Omental fat pad (tissue), 4 donors: ENCODE results near the gene SMPD3. TPM values are rescaled to one million over a fixed set of nuclear protein-coding genes. Genes with fewer than 3 reads are reported as not detected.
A peak's percentile ranks its signal among the peaks of the same experiment; 100 is the strongest.

ENCODE experiments used
- ATAC-seq: fragments of 150-250 bp; one replicate; pipeline ENCODE4 v1.9.1; 2016; ENCODE audit warnings: mild to moderate bottlenecking, moderate library complexity; ENCODE audit not compliant: low FRiP score
- DNase-seq: peaks from one replicate; pipeline ENCODE4 v3.0.0-alpha.2; 2019; ENCODE audit warnings: low spot score
- total RNA-seq, 4 donors: library from RNA; depleted of rRNA; stranded (reverse); fragments of >200 nt; gene quantifications; one replicate each; pipeline ENCODE4 v1.1.0, GENCODE V29; 2016
- TF ChIP-seq, protein P1 (sequence below), 3 donors: fragments of 450-650 bp; IDR thresholded peaks; one replicate each; pipeline ENCODE4 v1.5.1; 2016 to 2017; ENCODE audit warnings: antibody characterized with exemption in 3 of 3, mild to moderate bottlenecking in 3 of 3, moderate library complexity in 2 of 3

Gene SMPD3
- total RNA-seq, 4 donors from 2014 or later = 0.63 to 44.8 (median 8.1) TPM

DNA sequence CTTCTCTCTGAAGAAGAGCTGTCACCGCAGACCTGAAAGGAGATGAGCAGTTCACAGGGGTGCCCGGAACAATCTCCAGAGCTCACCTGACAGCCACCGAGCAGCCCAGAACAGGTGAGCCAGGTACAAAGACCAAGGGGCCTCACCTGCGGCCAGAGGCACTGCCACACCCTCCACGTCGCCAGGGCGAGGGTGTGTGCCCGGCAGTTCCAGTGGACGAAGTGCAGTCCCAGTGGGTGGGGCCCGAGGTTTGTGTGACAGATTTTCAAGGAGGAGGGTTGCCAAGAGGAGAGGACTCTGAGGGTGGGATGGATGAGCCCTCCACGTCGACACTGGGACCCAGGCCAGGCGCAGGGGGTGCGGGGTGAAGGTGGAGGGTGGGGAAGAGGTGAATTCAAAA is 61.7 kb downstream of the SMPD3 start:
- TF ChIP-seq, protein P1, sequence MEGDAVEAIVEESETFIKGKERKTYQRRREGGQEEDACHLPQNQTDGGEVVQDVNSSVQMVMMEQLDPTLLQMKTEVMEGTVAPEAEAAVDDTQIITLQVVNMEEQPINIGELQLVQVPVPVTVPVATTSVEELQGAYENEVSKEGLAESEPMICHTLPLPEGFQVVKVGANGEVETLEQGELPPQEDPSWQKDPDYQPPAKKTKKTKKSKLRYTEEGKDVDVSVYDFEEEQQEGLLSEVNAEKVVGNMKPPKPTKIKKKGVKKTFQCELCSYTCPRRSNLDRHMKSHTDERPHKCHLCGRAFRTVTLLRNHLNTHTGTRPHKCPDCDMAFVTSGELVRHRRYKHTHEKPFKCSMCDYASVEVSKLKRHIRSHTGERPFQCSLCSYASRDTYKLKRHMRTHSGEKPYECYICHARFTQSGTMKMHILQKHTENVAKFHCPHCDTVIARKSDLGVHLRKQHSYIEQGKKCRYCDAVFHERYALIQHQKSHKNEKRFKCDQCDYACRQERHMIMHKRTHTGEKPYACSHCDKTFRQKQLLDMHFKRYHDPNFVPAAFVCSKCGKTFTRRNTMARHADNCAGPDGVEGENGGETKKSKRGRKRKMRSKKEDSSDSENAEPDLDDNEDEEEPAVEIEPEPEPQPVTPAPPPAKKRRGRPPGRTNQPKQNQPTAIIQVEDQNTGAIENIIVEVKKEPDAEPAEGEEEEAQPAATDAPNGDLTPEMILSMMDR (IDR thresholded peaks at IDR 0.05) = no peak
- ATAC-seq (no peak), DNase-seq (no peak)

DNA sequence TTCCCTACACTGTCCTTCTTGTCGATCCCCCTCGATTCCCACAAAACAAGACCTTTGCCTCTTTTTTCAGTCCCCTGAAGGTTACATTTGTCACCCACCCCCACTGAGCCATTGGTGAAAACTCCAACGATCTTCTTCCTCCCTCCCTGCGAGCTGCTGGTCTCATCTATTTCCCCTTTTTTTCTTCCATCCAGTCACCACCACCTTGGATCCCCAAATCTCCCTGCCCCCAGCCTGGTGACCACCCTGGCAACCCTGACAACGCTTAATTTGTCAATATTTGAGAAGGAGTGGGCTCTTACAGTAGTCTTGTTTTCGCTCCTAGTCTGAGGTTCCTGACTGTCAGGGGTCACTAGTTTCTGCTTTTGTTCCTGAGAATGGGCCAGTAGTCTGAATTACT is 62.9 kb downstream of the SMPD3 start:
- TF ChIP-seq, protein P1 (IDR thresholded peaks at IDR 0.05) = no peak
- ATAC-seq (no peak), DNase-seq (no peak)

DNA sequence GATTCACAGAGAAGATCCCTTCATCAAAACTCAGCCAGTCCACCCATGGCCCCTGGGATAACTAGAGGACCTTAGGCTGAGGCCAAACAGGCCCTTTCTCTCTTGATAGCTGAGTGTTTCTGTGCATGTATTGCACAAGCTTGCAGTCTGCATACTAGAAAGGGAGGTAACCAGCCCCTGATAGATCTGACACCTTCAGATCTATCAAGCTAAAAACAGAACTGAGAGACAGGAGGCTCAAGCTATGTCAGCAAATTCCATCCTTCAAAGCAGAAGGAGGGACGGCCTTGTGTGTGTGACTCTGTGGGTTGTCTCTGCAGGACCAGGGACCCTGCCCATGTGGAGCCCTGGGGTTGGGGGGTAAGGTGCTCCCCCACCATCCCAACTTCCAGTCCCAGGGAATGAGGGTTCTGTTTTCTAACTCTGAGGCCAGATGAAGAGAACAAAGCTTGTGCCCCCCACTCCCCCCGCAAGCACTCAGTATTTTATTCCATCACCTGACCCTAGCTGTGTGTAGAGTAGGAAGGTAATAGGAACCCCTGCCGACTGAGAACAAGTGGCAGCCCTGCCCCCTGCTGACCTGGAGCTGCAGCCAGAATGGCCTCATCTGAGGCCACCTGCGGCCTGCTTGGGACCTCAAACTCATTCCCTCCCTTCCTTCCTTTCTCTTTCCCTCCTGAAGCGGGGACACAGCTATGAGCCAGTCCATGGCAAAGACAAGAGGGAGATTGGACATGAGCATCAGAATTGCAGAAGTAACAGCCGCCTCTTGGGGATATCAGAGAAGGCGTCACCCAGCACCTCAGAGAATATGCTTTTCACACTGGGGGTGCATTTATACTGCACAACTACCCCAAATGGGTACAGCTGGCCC is 63.8 kb downstream of the SMPD3 start:
- ATAC-seq (peak; percentile 30), DNase-seq (no peak)
- TF ChIP-seq, protein P1 (IDR thresholded peaks at IDR 0.05) = no peak

DNA sequence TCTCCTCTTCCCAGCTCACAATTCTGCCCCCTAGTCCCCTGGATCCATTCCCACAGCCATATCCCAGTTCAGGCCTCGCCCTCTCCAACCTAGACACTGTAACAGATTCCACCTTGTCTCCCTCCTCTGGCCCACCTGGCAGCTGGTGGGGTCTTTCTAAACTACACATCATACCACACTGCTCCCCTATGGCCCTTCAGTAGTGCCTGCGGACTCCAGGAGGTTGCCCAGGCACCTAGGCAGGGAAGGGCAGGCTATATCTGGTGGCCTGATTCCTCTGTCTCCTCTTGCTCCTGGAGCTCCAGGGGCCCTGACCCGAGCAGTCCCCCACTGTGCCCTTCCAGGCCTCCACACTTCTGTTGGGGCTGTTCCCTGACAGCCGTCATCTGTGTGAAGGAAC is 64.5 kb downstream of the SMPD3 start:
- TF ChIP-seq, protein P1 (IDR thresholded peaks at IDR 0.05) = no peak
- DNase-seq (no peak), ATAC-seq (no peak)

DNA sequence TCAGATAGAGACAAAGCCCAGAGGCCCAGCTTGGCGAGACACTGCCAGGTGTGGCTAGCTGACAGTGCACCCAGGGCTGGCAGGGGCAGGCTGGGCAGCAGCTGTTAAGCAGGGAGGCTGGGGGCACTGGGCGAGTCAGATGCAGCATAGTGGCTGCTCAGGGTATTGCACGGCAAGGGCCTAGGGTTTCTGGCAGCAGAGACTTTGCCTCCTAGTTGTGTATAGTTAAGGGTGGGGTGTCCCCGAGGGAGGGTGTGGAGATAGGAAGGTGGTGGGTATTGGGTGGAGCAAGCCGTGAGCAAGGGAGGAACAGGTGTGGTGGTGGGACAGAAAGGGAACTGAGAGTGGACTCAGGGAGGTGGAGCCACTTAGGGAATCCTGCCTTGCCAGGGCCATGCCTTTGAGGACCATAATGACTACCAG is 66.0 kb downstream of the SMPD3 start:
- no peak for DNase-seq
- TF ChIP-seq, protein P1 (IDR thresholded peaks at IDR 0.05) = no peak
- ATAC-seq = no peak

DNA sequence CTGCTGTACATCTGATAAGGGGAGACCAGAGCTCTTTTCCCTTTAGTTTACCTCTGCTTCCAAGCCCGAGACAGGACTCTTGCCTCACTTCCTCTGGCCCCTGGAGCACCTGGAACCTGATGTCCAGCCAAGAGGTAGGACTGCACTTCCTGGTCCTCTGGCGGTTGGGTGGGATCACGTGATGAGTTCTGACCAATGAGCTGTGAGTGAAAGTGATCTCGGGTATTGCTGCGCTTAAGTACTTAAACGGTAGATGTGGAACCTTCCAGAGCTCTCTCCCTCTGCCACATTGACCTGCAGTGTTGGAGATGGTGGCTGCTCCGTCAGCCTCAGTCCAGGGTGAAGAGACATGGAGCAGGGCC is 67.0 kb downstream of the SMPD3 start:
- TF ChIP-seq, protein P1 (IDR thresholded peaks at IDR 0.05) = no peak
- DNase-seq (no peak), ATAC-seq (no peak)
